Measurements from ENCODE around the gene PGR. TPM values are rescaled to one million over a fixed set of nuclear protein-coding genes. Genes with fewer than 3 reads are reported as not detected.

PGR gene
- total RNA-seq, 6 experiments from 2014 or later, result 0.11 to 0.74 (median 0.28) TPM

DNA sequence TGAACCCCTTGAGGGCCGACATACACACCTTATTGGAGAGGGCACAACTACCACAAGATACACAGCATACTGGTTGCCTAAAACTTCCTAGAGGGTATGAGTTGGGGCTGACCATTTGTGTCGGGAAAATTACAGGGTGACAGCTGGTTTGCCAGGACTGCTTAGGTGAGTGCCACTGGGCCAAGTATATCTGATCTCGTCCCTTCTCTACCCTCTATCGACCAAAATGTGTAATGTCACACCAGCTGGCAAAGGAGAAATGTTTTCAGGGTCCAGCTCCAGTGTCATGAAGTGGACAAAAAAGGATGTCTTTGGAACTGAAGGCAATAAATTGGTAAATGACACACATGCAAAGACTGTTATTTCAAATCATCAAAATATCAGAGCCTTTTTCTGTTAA lies 126.1 kb downstream of the PGR start:
- no peak overlapping the region for H3K4me3 ChIP-seq
- H3K36me3 ChIP-seq, result no peaks in the 10 kb centered on the region
- H3K9me3 ChIP-seq, result no peaks in the 10 kb centered on the region
- H3K27ac ChIP-seq, result no peak overlapping the region
- H3K27me3 ChIP-seq, result no peaks in the 10 kb centered on the region
- no peaks in the 10 kb centered on the region for H3K4me1 ChIP-seq
- ATAC-seq (no peak), DNase-seq (no peak)
- WGBS (ENCODE audit: insufficient coverage, low coverage, low lambda C conversion rate, missing lambda C conversion rate), result 65% methylated on average over 4 of the region's 4 CpGs
- intact Hi-C loops (cut with DNase I), result no loop called here
- TF ChIP-seq POLR2A (IDR thresholded peaks at IDR 0.05), result no peak
- TF ChIP-seq, protein P1, sequence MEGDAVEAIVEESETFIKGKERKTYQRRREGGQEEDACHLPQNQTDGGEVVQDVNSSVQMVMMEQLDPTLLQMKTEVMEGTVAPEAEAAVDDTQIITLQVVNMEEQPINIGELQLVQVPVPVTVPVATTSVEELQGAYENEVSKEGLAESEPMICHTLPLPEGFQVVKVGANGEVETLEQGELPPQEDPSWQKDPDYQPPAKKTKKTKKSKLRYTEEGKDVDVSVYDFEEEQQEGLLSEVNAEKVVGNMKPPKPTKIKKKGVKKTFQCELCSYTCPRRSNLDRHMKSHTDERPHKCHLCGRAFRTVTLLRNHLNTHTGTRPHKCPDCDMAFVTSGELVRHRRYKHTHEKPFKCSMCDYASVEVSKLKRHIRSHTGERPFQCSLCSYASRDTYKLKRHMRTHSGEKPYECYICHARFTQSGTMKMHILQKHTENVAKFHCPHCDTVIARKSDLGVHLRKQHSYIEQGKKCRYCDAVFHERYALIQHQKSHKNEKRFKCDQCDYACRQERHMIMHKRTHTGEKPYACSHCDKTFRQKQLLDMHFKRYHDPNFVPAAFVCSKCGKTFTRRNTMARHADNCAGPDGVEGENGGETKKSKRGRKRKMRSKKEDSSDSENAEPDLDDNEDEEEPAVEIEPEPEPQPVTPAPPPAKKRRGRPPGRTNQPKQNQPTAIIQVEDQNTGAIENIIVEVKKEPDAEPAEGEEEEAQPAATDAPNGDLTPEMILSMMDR (IDR thresholded peaks at IDR 0.05), result no peak

DNA sequence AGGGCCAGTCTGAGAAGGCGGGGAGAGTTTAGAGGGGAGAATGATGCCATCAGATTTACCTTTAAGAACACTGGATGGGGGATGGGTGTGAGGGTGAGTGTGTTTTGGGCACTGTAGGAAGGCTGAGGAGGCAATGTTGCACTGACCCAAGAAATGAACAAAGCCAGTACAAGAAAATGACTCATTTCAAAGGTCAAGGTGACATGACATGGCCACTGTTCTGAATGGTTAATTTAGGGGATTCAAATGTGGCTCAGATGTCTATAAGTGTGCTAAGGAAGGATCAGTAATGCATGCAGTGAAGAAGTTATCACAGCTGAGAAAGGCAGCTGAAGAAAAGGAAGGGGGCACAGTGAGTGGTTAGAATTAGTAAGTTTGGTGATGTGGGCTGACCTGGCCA lies 129.9 kb downstream of the PGR start:
- TF ChIP-seq, protein P1 (IDR thresholded peaks at IDR 0.05), result no peak
- TF ChIP-seq POLR2A (IDR thresholded peaks at IDR 0.05), result no peak
- Histone ChIP-seq H3K27me3 (no peaks in the 10 kb centered on the region), H3K36me3 (no peaks in the 10 kb centered on the region), H3K4me3 (no peak overlapping the region), H3K4me1 (no peaks in the 10 kb centered on the region), H3K27ac (no peak overlapping the region), H3K9me3 (no peaks in the 10 kb centered on the region)
- ATAC-seq, result no peak
- intact Hi-C loops (cut with DNase I), result no loop called here
- no peak for DNase-seq
- WGBS (ENCODE audit: insufficient coverage, low coverage, low lambda C conversion rate, missing lambda C conversion rate), result 100% methylated on average over 1 of the region's 1 CpG

DNA sequence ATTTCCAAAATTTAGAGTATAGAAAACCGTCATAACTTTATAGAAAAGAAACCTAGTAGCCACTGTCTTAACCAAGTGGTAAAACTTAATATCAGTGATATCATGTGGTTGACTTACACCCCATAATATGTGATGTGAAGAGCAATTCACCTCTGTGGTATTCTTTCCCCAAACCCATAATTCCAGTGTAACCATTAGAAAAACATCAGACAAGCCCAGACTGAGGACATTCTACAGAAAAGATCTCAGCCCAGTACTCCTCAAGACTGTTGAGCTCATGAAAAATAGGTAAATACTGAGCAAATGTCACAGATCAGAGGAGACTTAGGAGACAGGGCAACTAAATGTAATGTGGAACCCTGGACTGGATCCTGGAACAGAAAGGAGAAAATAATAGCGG lies 134.6 kb downstream of the PGR start:
- DNase-seq, result no peak
- TF ChIP-seq POLR2A (IDR thresholded peaks at IDR 0.05), result no peak
- TF ChIP-seq, protein P1 (IDR thresholded peaks at IDR 0.05), result no peak
- Histone ChIP-seq H3K9me3 (no peaks in the 10 kb centered on the region), H3K4me1 (no peaks in the 10 kb centered on the region), H3K27me3 (no peaks in the 10 kb centered on the region), H3K27ac (no peak overlapping the region), H3K4me3 (no peak overlapping the region), H3K36me3 (no peaks in the 10 kb centered on the region)
- ATAC-seq, result no peak
- 80% methylated on average over 1 of the region's 2 CpGs for WGBS (ENCODE audit: insufficient coverage, low coverage, low lambda C conversion rate, missing lambda C conversion rate)
- intact Hi-C loops (cut with DNase I), result no loop called here

DNA sequence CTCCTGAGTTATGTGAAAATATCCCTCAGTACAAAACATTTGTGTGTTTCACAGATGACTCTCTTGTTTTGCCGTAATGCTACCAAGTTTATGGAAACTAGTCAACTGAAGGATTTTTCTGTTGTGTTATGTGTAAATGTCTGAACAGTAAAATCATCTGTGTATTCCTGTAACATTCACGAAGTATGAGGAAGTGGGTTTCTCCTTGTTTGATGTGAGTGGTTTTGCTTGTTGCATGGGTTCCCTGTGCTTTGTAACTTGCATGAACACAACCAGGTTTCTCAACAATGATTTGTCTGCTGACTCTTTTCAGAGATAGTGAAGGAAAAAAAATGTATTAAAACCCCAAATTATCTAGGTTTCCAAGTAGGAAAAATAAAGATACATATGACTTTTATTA lies 138.1 kb downstream of the PGR start:
- ATAC-seq, result no peak
- Histone ChIP-seq H3K4me1 (no peaks in the 10 kb centered on the region), H3K9me3 (no peaks in the 10 kb centered on the region), H3K27me3 (no peaks in the 10 kb centered on the region), H3K27ac (no peak overlapping the region), H3K4me3 (no peak overlapping the region), H3K36me3 (no peaks in the 10 kb centered on the region)
- no peak for DNase-seq
- 59% methylated on average over 2 of the region's 2 CpGs for WGBS (ENCODE audit: insufficient coverage, low coverage, low lambda C conversion rate, missing lambda C conversion rate)
- no peak for TF ChIP-seq POLR2A (IDR thresholded peaks at IDR 0.05)
- TF ChIP-seq, protein P1 (IDR thresholded peaks at IDR 0.05), result no peak
- intact Hi-C loops (cut with DNase I), result no loop called here

DNA sequence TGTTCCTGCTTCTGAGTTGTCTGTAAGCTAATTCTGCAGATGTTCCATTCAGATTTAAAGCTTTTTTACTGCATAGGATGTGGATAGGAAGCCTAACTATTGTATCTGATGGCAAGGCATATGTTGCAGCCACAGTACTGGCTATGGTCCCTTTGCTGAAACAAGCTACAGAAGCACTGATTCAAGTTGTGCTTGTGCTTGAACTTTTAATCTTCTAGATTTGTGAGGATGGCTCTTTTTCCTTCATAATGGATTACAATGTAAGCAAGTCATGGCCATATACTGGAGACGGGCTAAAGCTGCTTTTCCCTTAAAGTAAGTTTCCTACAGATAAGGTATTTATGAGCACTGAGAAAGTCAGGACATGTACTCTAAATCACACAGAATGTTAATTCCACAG lies 138.7 kb downstream of the PGR start:
- Histone ChIP-seq H3K9me3 (no peaks in the 10 kb centered on the region), H3K4me1 (no peaks in the 10 kb centered on the region), H3K4me3 (no peak overlapping the region), H3K27me3 (no peaks in the 10 kb centered on the region), H3K27ac (no peak overlapping the region), H3K36me3 (no peaks in the 10 kb centered on the region)
- 80% methylated on average over 1 of the region's 1 CpG for WGBS (ENCODE audit: insufficient coverage, low coverage, low lambda C conversion rate, missing lambda C conversion rate)
- no peak for ATAC-seq
- TF ChIP-seq, protein P1 (IDR thresholded peaks at IDR 0.05), result no peak
- TF ChIP-seq POLR2A (IDR thresholded peaks at IDR 0.05), result no peak
- DNase-seq, result no peak
- intact Hi-C loops (cut with DNase I), result no loop called here
